Measurements from ENCODE around the gene ADGB. TPM values are rescaled to one million over a fixed set of nuclear protein-coding genes. Genes with fewer than 3 reads are reported as not detected.
"Not testable (repeated sequence)": the region's sequence is repeated elsewhere in the genome, so short reads cannot be mapped to it uniquely, and the experiment has no call there.

Gene ADGB
- total RNA-seq, 1 donor from 2014 or later, result 0.10 TPM

DNA sequence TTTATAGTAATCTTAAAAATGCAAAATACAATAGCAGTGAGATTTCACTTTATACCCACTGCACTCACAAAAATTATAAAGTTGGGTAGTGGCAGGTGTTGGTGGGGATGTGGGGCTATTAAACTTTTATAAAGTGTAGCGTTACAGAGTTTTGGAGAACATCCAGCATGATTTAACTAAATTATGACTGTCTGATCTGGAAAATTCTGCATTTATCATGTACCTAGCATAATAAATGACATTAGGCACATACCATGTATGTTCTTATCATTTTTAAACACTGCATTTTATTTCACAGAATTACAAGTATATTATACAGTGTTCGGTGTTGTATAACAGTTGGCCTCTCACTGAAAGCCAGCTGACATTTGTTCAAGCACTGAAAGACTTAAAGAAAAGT, 169.9 kb downstream of the ADGB start:
- DNase-seq, result no peak

DNA sequence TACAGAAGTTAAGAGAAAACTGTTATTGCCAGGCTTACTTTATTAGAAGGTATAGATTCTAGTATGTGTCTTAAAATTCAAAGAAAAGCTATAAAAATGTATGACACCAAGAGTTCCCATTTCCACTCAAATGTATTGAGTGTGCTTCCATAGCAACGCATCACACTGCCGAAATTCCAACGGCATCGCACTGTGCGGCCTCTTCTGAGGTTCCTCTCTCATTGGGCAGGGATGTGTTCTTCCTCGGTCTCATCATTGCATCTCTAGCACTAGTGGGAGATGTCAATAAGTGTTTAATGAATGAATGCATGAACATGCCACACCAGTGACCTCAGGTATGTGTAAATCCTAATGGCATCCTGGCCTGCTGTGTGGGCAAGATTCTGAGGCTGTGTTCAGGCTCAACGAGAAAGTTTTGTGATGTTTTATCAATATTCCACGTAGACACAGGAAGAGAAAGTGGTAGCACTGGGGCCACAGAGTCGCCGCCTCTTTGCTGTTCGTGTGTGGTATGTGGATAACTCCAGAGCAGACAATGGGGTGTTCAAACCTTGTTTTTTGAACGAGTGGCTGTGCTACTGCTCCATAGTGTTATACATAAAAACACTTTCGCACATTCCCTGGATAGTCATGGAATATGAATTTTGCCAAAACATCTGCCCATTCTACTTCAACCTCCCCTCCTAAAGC, 171.6 kb downstream of the ADGB start:
- no peak for DNase-seq

DNA sequence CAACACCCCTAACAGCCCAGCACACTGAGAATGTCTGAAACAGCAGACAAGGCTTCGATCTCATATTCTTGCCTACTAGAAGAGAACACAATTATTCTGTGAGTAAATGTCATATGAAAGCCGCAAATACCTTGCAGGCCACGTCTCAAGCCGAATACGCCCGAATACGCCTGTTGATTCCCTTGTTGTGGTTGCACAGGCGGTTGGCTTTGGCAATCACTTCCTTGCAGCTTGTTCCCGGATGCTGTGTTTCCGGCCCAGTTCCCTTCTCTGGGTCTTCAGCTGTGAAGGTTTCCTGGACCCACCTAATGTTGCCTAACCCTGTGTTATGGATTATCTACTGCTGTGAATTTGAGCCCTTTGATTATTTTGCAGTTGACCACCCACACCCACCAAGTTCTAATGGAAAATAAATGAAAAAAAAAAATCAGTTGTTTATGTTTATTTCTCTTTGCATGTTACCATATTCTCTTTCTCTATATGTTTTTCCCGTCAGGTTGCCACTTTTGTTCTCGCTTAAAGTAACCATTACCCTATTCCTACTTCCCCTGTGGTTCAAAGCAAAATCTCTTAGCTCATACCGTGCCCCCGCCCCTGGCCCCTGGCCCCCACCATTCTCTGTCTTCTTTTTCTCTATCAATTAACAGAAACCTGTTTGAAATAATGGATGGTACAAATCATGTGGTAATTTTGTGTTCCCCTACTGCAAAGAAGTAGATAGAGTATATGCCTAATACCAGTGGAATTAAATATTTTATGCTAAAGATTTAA, 172.4 kb downstream of the ADGB start:
- DNase-seq, result peak; percentile 10

DNA sequence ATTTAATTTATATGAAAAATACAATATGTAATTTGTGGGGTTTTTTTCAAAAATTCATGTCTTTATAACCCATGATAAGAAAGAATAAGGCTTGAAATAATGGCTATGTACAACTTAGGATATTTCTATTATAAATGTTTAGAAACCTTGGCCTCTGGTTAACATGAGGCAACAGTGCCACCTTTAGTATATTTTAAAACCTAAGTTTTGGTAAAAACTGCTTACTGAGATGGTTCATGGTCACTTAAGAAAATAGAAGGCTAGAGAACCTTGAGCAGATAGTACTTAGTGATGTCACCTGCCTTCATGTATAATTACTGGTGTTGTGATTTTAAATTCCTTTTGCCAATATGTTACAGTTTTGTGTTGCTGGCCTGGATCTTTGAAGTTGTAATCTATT, 176.4 kb downstream of the ADGB start:
- no peak for DNase-seq

DNA sequence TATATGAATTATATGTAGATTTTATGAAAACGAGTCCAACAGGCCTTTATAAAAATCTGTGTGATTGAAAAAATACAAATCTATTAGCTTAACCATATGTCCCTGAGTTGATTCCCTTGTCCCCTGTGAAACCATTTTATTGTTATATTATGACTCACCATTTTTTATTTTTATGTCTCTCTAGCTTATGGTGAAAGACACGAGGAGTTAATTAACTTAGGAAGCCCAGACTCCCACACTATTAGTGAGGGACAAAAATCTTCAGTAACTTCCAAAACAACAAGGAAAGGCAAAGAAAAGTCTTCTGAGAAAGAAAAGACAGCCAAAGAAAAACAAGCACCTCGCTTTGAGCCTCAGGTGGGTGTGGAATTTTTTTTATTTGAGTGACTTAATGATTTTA, 183.1 kb downstream of the ADGB start:
- DNase-seq, result no peak

DNA sequence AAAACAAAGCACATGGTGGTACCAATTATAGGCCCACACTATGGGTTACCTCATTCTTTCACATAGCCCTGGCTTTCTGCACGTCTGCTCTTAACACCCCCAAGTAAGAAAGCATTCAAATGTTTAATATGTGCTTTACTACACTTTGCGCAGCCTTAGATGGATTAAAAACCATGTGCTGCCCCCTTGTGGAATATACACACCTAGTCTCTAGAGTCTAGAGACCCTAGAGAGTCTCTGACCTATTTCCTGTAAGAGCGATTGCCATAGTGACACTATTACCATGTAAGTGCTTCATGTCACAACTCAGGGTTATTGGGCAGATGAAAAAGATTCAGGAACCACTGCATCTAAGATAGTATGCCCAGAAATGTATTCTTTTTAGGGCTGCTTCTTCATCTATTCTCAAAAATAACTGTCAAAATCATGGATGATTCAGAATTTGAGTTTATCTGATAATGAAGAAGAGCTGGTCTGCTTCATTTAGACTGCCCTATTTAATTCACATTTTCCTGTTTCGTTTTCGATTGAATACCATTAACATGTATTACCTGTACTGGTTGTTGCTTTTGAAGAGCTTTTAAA, 186.3 kb downstream of the ADGB start:
- peak; percentile 37 for DNase-seq

DNA sequence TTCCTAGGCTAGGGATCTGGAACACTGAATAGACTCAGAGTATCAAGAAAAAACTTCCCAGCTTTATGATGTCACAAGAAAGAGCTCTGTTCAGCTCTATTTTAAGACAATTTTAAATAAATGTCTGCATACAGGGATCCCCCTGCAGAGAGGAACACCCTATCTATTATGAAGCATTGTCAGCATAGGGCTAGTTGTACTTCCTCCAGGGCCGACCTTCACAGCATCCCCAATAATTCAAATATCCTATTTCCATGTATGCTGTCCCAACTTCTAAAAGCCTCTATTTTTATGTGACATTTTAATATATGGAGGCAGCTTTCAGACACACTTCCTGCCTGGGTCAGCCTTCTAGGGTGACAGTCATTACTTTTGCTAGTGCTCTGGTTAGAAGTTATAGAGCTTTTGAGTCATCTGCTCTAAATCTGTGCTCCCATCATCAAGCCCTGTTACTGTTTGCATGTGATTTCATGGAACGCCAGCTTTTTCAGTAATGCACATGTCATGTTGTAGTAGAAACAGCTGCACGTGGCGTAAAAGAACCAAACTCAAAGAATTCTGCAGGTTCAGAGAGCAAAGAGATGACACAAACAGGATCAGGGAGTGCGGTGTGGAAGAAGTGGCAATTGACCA, 189.2 kb downstream of the ADGB start:
- DNase-seq, result no peak

DNA sequence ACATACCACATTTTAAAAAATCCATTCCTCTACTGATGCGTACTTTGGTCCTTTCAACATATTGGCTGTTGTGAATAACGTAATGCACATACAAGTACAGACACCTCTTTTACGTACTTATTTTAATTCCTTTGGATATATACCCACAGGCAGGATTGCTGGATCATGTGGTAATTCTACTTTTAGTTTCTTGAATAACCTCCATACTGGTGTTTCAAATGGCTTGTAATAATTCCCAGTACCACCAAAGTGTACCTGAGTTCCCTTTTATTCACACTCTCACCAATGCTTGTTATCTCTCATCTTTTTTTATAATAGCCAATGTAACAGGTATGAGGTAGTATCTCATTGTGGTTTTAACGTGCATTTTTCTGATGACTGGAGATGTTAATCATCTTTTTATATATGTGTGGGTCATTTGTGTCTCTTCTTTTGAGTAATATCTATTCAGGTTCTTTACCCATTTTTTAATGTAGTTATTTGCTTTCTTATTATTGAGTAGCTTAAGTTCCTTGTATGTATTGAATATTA, 191.9 kb downstream of the ADGB start:
- no peak for DNase-seq

DNA sequence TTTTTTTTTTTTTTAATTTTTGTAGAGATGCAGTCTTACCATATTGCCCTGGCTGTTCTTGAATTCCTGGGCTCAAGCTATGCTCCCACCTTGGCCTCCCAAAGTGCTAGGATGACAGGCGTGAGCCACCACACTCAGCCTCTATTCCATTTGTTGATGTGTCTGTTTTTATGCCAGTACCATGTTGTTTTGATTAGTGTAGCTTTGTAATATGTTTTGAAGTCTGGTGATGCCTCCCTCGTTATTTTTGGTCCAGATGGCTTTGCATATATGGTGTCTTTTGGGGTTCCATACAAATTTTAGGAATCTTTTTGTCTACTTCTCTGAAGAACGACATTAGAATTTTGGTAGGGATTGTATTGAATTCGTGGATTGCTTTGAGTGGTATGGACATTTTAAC, 193.2 kb downstream of the ADGB start:
- no peak for DNase-seq

DNA sequence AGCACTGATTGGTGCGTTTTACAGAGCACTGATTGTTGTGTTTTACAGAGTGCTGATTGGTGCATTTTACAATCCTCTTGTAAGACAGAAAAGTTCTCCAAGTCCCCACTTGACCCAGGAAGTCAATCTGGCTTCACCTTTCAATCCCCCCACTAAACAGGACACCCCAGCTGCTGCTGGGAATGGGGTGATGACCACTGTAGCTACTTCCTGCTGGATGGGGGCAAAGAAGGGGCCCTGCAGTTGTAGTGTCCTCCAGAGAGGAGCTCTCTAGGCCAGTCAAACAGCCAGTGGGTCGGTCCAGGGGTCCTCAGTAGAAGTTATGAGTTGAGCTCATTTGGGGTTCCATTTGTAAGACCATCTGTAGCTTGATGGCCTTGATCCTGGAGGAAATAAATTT, 194.4 kb downstream of the ADGB start:
- DNase-seq, result not testable (repeated sequence)

DNA sequence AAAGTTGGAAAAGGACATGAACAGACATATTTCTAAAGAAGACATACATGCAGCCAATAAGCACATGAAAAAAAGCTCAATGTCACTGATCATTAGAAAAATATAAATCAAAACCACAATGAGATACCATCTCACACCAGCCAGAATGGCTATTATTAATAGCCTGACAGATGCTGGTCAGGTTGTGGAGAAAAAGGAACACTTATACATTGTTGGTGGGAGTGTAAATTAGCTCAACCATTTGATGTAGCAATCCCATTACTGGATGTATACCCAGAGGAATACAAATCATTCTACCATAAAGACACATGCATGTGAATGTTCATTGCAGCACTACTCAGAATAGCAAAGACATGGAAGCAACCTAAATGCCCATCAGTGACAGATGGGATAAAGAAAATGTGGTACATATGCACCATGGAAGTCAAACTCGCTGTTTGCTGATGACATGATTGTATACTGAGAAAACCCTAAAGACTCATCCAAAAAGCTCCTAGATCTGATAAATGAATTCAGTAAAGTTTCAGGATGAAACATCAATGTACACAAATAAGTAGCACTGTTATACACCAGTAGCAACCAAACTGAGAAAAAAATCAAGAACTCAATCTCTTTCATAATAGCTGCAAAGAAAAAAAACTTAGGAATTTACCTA, 196.8 kb downstream of the ADGB start:
- DNase-seq, result no peak

DNA sequence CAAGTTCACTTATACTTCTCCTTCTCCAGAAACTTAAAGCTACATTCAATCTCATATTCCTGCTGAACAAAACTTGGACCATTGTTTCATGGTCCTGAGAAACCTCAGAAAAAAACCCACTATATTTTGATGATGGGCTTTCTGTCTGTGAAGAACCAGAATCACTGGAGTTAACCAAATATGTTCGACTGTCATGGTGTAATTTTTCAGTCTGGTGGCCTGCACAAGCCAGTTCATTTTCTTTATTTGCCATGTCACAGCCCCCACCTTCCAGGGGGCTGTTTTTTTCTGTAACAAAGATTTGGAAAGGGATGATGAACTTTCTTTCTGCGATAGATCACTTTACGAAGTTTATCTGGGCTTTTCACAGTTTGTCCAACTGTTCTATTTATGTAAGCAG, 204.4 kb downstream of the ADGB start:
- not testable (repeated sequence) for DNase-seq

DNA sequence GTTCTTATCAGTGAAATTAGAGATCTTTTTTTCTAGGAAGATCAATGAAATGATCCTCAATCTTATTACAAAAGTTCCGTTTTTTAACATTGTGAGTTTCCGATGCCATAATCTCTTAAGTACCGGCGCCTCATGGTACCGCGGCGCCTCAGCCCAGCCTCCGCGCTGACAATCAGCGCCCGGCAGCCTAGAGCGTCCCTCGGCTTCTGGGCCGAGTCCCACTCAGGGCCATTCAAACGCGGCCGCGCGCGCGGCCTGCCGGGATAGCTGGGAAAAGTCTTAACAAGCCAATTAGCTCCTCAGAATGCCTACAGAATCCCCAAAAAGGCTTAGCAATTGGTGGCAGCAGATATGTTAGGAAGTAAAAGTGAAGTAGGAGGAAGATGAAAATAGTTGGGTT, 204.8 kb downstream of the ADGB start:
- peak; percentile 16 for DNase-seq

DNA sequence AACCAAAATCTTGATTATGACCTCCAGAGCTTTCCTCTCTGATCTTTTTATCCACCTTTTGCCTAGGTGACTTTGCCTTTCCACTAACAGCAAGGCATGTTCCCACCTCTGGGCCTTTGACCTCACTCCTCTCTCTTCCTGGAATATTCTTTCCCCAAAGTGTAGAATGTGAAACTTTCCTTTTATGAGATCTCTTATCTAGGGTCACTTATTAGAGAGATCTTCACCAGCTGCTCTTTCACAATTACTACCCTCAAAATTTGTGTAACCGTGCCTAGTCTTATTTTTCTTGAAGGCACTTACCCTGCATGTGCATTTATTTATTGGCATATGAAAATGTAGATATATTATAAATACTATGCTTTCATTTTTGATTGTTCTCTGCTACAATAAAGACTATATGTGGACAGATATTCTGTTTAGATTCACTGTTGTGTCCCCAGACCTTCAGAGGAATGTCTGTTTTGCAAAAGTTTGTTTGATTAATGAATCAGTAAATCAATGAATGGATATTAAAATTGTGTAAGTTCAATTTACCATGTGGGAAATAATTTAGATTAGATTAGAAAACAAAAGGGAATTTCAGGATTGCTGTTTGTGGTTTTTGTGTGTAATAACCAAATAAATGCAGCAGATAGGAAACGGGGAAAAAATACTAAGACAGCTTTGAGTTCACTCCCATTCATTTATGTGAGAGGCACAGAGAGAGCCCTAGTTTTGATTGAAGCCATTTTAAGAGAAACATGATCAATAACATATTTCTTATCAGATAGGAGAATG, 207.0 kb downstream of the ADGB start:
- no peak for DNase-seq

DNA sequence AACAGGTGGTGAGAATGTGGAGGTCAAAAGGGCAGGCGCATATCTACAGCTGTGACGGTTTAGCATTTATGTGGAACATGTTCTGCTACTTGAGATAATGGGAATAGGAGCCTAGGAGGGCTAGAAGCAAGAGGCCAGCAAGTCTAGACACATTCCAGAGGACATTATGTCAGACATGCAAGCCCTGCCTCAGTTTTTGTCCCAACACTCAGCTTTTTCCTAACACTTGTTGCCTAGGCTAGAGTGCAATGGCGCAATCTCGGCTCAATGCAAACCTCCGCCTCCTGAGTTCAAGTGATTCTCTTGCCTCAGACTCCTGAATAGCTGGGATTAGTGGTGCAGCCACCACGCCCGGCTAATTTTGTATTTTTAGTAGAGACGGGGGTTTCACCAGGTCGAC, 210.2 kb downstream of the ADGB start:
- DNase-seq, result not testable (repeated sequence)

DNA sequence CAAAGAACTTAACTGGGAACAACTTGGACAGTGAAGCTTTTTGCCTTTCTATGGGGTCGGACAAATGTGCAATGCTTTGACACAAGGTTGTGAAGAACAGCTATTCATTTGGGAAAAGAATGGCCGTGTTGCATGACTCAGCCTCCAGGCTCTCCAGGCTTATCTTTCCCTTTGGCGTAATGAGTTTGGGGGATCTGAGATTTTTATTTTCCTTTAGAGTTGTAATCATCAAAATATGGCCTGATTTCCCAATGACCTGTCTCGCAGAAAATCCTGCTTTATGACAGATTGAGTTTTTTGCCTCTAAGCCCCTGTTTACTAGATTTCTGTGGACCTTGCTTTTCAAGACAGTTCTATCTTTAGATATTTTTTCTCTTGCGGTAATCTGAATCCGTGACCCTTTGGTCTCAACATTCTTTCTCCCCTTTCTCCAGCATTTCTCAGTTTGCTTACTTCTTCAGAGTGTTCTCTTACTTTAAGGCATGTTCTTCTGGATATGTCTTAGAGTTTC, 214.1 kb downstream of the ADGB start:
- not testable (repeated sequence) for DNase-seq

DNA sequence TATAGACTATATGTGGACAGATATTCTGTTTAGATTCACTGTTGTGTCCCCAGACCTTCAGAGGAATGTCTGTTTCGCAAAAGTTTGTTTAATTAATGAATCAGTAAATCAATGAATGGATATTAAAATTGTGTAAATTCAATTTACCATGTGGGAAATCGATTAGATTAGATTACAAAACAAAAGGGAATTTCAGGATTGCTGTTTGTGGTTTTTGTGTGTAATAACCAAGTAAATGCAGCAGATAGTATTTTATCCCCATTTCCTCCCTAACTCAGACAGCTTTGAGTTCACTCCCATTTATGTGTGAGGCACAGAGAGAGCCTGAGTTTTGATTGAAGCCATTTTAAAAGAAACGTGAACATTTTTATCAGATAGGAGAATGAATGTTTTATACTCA, 214.8 kb downstream of the ADGB start:
- no peak for DNase-seq

DNA sequence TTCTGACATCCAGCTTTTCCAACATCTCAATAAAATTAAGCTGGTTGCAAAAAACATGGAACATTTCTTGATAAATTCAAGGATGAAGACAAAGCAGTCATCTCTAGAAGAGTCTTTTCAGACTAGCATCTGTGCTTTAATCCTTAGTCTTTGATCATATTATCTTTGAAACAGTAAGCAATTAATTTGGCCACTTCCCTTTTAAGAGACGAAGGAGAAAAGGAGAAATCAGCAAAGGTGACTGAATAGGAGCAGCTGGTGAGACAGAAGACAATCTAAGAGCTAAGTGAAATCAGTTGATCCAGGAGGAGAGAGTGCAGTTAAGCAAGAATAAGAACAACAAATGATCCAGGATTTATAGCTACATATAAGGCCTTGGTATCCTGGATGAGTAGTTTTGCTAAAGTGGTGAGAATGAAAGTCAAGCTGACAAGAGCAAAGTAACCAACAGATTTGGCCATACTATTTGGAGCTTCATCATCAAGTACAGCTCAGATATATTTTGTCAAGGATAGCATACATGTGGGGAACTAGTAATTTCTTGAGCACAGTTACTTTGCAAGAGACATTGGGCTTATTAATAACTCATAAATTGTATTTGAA, 215.5 kb downstream of the ADGB start:
- no peak for DNase-seq

DNA sequence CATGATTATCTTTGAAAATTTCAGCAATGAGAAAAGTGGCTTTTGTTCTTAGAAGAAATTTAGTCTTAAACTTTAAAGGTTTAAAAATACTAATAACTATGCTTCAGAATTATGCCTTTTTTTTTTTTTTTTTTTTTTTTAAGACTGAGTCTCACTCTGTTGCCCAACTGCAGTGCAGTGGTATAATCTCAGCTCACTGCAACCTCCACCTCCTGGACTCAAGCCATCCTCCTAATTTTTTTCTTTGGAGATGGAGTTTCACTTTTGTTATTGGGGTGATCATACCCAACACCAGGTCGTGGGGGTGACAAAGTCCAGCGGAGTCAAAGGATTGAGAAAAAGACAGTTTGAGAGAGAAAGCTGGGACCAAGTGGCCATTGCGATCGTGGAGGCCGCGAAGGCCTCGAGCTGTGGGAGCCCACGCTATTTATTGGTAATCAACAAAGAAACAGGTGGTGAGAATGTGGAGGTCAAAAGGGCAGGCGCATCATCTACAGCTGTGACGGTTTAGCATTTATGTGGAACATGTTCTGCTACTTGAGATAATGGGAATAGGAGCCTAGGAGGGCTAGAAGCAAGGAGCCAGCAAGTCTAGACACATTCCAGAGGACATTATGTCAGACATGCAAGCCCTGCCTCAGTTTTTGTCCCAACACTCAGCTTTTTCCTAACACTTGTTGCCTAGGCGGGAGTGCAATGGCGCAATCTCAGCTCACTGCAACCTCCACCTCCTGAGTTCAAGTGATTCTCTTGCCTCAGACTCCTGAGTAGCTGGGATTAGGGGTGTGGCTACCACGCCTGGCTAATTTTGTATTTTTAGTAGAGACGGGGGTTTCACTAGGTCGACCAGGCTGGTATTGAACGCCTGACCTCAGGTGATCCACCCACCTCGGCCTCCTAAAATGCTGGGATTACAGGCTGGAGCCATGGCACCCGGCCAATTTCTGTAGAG, 217.0 kb downstream of the ADGB start:
- not testable (repeated sequence) for DNase-seq
